ENCODE results near the gene DUSP2.
"Not testable (repeated sequence)": the region's sequence is repeated elsewhere in the genome, so short reads cannot be mapped to it uniquely, and the experiment has no call there.

Gene DUSP2

DNA sequence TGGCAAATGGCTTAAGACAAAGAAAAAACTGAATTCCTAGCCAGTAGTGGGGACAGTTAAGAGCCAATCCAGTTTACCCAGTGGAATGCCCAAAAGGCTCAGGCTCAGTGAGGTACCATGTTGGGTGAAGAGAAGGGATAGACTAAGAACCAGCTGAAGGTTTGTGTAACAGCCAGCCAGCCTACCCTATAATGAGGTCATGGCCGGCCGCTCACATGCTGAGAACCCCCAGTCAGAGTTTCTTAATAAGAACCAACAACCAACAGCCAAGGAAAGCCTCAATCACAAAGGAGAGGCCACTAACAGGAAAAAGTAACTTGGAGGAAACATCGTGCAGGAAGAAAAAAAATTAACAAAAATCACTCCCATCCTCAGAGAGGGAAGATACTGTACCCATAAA is 25.4 kb upstream of the DUSP2 start:
- Mint-ChIP-seq H3K27ac (peak overlapping the region; percentile 34), H3K9me3 (ENCODE audit: low read depth) (no peaks in the 10 kb centered on the region), H3K4me1 (ENCODE audit: low read depth) (peaks cover 41% of the 10 kb centered on the region), H3K27me3 (no peaks in the 10 kb centered on the region), H3K36me3 (no peaks in the 10 kb centered on the region), H3K4me3 (no peak overlapping the region)

- H3K4me1 Mint-ChIP-seq (ENCODE audit: low read depth): peaks cover 44% of the 10 kb centered on the region
- no peaks in the 10 kb centered on the region for H3K27me3 Mint-ChIP-seq
- no peak overlapping the region for H3K4me3 Mint-ChIP-seq
- H3K9me3 Mint-ChIP-seq (ENCODE audit: low read depth): no peaks in the 10 kb centered on the region
- H3K27ac Mint-ChIP-seq: no peak overlapping the region
- H3K36me3 Mint-ChIP-seq: no peaks in the 10 kb centered on the region
Measured at GRCh38 chr2:96169868-96170507, 24.7 kb upstream of the DUSP2 start.

- Mint-ChIP-seq H3K4me3 (no peak overlapping the region), H3K27me3 (no peaks in the 10 kb centered on the region), H3K27ac (peak overlapping the region; percentile 23)
Measured at GRCh38 chr2:96167407-96168013, 22.3 kb upstream of the DUSP2 start.

GRCh38 chr2:96164459-96165184 is 19.4 kb upstream of the DUSP2 start:
- peaks cover 69% of the 10 kb centered on the region for H3K4me1 Mint-ChIP-seq (ENCODE audit: low read depth)
- H3K4me3 Mint-ChIP-seq: peak overlapping the region; percentile 85
- no peaks in the 10 kb centered on the region for H3K9me3 Mint-ChIP-seq (ENCODE audit: low read depth)
- peaks cover 5% of the 10 kb centered on the region for H3K36me3 Mint-ChIP-seq
- no peaks in the 10 kb centered on the region for H3K27me3 Mint-ChIP-seq
- peak overlapping the region; percentile 99 for H3K27ac Mint-ChIP-seq

More at GRCh38 chr2:96167407-96168013, 22.3 kb upstream of the DUSP2 start:
- Mint-ChIP-seq H3K36me3 (no peaks in the 10 kb centered on the region), H3K9me3 (ENCODE audit: low read depth) (no peaks in the 10 kb centered on the region), H3K4me1 (ENCODE audit: low read depth) (peaks cover 55% of the 10 kb centered on the region)

GRCh38 chr2:96163768-96164429 is 18.7 kb upstream of the DUSP2 start:
- Mint-ChIP-seq H3K36me3 (peaks cover 5% of the 10 kb centered on the region), H3K9me3 (ENCODE audit: low read depth) (no peaks in the 10 kb centered on the region), H3K4me1 (ENCODE audit: low read depth) (peaks cover 72% of the 10 kb centered on the region), H3K27ac (peak overlapping the region; percentile 99), H3K4me3 (peak overlapping the region; percentile 85), H3K27me3 (no peaks in the 10 kb centered on the region)

GRCh38 chr2:96163415-96163767 is 18.2 kb upstream of the DUSP2 start:
- Mint-ChIP-seq H3K27me3 (no peaks in the 10 kb centered on the region), H3K36me3 (peaks cover 5% of the 10 kb centered on the region), H3K27ac (peak overlapping the region; percentile 99), H3K4me1 (ENCODE audit: low read depth) (peaks cover 73% of the 10 kb centered on the region), H3K9me3 (ENCODE audit: low read depth) (no peaks in the 10 kb centered on the region), H3K4me3 (peak overlapping the region; percentile 85)

- H3K4me1 Mint-ChIP-seq (ENCODE audit: low read depth): peaks cover 78% of the 10 kb centered on the region
- peak overlapping the region; percentile 40 for H3K4me3 Mint-ChIP-seq
- H3K9me3 Mint-ChIP-seq (ENCODE audit: low read depth): no peaks in the 10 kb centered on the region
- peak overlapping the region; percentile 99 for H3K27ac Mint-ChIP-seq
- no peaks in the 10 kb centered on the region for H3K27me3 Mint-ChIP-seq
- peaks cover 5% of the 10 kb centered on the region for H3K36me3 Mint-ChIP-seq
Measured at GRCh38 chr2:96161898-96162297, 16.7 kb upstream of the DUSP2 start.

- Mint-ChIP-seq H3K4me1 (ENCODE audit: low read depth) (peaks cover 90% of the 10 kb centered on the region), H3K27ac (peak overlapping the region; percentile 82)
- not testable (repeated sequence) for H3K36me3 Mint-ChIP-seq; H3K27me3 Mint-ChIP-seq; H3K9me3 Mint-ChIP-seq (ENCODE audit: low read depth); H3K4me3 Mint-ChIP-seq
Measured at GRCh38 chr2:96160366-96160765, 15.1 kb upstream of the DUSP2 start.

DNA sequence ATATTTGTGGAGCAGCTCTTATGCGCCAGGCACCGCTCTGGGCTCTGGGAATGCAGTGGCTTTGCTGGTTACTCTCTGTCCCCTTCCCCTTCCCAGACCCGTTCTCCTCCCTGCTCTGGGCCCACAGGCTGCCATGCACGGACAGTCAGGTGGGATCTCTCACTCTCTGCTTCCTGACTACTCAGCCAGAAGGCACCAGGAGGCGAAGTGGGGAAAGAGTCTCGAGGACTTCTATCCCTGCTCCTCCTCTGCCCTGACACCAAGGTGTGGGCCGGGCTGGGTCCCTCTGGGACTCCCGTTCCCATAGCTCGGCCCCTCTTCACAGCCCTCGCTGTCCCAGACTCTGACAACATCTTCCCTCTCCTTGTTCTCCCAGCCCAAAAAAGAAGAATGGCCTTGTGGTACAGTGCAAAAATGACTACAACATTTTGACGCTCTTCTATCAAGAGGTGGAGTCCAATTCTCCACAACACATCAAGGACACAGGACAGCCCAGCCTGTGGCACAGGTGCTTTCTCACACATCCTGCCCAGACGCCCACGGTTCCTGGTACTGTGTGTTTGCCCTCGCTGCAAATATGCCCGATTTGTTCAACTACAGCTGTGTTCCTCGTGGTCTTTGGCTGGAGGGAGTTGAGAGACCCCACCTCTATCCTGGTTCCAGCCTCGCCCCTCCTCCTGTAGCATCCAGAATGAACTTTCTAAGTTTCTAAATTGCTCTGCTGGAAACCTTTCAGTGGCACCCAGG is 14.0 kb upstream of the DUSP2 start:
- Mint-ChIP-seq H3K4me1 (ENCODE audit: low read depth) (peaks cover 86% of the 10 kb centered on the region), H3K9me3 (ENCODE audit: low read depth) (no peaks in the 10 kb centered on the region), H3K36me3 (peaks cover 5% of the 10 kb centered on the region), H3K27me3 (no peaks in the 10 kb centered on the region), H3K4me3 (peak overlapping the region; percentile 64), H3K27ac (peak overlapping the region; percentile 90)

DNA sequence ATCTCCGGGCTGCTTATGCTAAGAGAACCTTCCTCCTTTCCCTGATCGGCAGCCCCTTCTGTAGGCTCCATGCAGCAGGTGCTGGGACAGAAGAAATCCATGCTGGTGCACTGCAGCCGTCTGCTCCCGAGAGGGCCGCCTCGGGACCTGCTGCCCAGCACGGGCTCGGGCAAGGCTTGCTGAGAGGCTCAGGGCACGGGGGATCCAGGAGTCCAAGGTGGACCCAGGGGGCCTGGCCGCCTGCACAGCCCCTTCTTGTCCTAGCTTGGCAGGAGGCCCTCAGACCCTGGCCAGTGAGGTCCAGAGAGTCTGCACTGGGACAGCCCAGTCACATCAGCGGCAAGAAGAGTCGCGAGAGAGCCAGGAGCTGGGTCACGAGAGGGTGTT is 13.3 kb upstream of the DUSP2 start:
- H3K4me1 Mint-ChIP-seq (ENCODE audit: low read depth): peaks cover 81% of the 10 kb centered on the region

DNA sequence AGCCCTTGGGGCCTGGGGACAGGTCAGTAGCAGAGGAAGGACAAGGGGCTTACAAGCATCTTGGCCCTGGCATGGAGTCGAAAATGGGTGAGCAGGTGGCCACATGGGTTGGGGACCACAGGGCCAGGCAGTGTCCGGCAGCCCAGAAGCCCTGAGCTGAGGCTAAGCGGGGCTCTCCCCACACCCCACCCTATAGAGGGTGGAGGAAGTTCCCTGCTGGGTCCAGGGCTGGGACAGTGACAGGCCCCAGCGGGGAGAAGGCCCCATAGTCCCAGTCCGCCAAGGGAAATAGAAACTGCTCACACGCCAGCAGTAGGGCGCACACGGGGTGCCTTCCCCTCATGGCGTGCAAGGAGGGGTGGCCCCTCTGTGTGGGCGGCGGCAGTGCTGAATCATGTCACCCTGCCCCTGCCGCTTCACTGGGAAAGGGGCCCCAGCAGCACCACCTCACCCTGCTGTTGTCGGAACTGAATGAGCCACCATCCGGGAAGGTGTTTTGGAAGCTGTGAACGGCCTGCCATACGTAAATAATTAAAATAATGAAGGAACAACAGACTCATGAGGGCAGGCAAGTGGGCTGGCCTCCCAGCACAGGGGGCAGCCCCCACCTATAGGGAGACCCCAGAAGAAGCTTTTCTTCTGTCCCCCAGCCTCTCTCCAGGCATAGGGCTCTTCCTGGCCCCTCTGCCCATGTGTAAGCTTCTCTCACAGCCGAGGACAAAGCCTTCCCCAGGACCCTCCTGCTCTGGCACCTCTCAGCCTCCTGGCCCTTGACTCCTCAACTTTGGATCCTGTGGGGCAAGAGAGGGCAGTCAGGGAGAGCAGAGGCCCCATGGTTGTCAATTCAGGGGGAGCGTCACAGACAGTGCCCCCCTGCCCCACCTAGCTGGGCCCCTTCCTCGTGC is 12.7 kb upstream of the DUSP2 start:
- H3K27me3 Mint-ChIP-seq: no peaks in the 10 kb centered on the region
- H3K36me3 Mint-ChIP-seq: peaks cover 5% of the 10 kb centered on the region
- peak overlapping the region; percentile 90 for H3K27ac Mint-ChIP-seq
- no peaks in the 10 kb centered on the region for H3K9me3 Mint-ChIP-seq (ENCODE audit: low read depth)
- peaks cover 81% of the 10 kb centered on the region for H3K4me1 Mint-ChIP-seq (ENCODE audit: low read depth)
- peak overlapping the region; percentile 78 for H3K4me3 Mint-ChIP-seq

More for the DNA sequence above, 13.3 kb upstream of the DUSP2 start:
- Mint-ChIP-seq H3K36me3 (peaks cover 5% of the 10 kb centered on the region), H3K4me3 (peak overlapping the region; percentile 78), H3K9me3 (ENCODE audit: low read depth) (no peaks in the 10 kb centered on the region), H3K27me3 (no peaks in the 10 kb centered on the region), H3K27ac (peak overlapping the region; percentile 90)

GRCh38 chr2:96156926-96157648 is 11.8 kb upstream of the DUSP2 start:
- H3K27ac Mint-ChIP-seq: peak overlapping the region; percentile 90
- H3K4me1 Mint-ChIP-seq (ENCODE audit: low read depth): peaks cover 80% of the 10 kb centered on the region
- H3K4me3 Mint-ChIP-seq: peak overlapping the region; percentile 78
- no peaks in the 10 kb centered on the region for H3K27me3 Mint-ChIP-seq
- H3K36me3 Mint-ChIP-seq: peaks cover 5% of the 10 kb centered on the region
- no peaks in the 10 kb centered on the region for H3K9me3 Mint-ChIP-seq (ENCODE audit: low read depth)

DNA sequence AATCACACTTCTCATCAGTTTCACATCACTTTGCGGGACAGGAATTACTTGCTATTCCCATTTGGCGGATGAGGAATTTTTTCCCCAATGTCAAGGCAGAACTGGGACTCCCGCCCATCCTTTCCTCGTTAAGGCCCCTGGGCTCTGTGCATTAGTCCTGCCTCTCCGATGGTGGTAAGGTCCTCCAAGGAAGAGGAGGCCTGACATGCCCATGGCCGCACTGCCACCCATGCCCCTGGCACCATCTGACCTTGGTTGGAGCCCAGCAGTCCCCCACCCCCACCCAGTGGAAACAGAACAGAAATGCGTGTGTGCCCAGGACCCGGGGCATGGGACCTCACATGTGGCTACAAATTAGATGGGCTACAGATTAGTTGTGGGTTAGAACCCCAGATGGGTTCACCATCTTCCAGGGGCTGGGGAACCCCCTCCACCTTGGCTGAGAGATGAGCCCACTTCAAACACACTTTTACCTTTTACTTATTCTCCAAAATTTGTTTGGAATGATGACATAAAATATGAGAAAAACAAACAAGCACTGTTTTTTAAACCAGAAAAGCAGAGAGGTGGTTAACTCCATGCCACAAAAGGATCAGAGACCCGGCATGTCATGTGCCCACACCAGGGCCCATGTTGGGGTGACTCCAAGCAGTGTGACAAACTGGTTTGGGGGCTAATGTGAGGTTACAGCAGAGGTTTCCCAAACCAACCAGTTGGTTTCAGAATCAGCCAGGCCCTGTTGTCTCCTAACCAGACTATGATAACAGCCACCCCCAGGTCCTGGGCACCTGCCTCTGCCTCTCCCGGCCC is 11.0 kb upstream of the DUSP2 start:
- H3K27me3 Mint-ChIP-seq: no peaks in the 10 kb centered on the region
- no peaks in the 10 kb centered on the region for H3K9me3 Mint-ChIP-seq (ENCODE audit: low read depth)
- peak overlapping the region; percentile 78 for H3K4me3 Mint-ChIP-seq
- peak overlapping the region; percentile 90 for H3K27ac Mint-ChIP-seq
- H3K4me1 Mint-ChIP-seq (ENCODE audit: low read depth): peaks cover 82% of the 10 kb centered on the region
- H3K36me3 Mint-ChIP-seq: peaks cover 5% of the 10 kb centered on the region

All from activated naive CD8-positive, alpha-beta T cell (primary cell).